AG04450 (cell line): ENCODE data around the gene LAMA2. TPM values are rescaled to one million over a fixed set of nuclear protein-coding genes. Genes with fewer than 3 reads are reported as not detected.

ENCODE experiments used
- CTCF ChIA-PET: fragments of 300-600, 350-600 bp; formaldehyde crosslinking; extraction: SDS; loops from one replicate; lab custom pipeline; 2022; ENCODE audit warnings: antibody characterized with exemption, inconsistent platforms; lab: Charles Lee
- POLR2A ChIA-PET: fragments of 350-600 bp; formaldehyde crosslinking; extraction: SDS; loops from one replicate; lab custom pipeline; 2021; ENCODE audit warnings: antibody characterized with exemption, inconsistent platforms; lab: Yijun Ruan, JAX
- DNase-seq: peaks from one replicate; pipeline ENCODE4 v3.0.0-alpha.2; 2011; ENCODE audit warnings: low read depth, low spot score
- H3K27ac ChIP-seq: one replicate; pipeline ENCODE4 v1.5.1; 2012; ENCODE audit warnings: low read depth, low read length, control low read depth
- H3K27me3 ChIP-seq: one replicate; pipeline ENCODE4 v1.6.0; 2012; ENCODE audit warnings: low read length; ENCODE audit not compliant: control insufficient read depth, insufficient read depth
- H3K4me3 ChIP-seq: 2 replicates; pipeline ENCODE4 v1.5.1; 2011; ENCODE audit warnings: mild to moderate bottlenecking, low read depth, low read length, control low read depth
- H3K9me3 ChIP-seq: 2 replicates; pipeline ENCODE4 v1.5.1; 2012; ENCODE audit warnings: low read length; ENCODE audit not compliant: control insufficient read depth, insufficient read depth
- polyA plus RNA-seq: library from polyadenylated mRNA; depleted of rRNA; stranded (reverse); fragments of >200 nt; gene quantifications from 2 replicates; pipeline ENCODE4 v1.2.3, GENCODE V29; 2011
- TF ChIP-seq, protein P1 (sequence below): IDR thresholded peaks from 2 replicates; pipeline ENCODE4 v1.5.1; 2011; ENCODE audit warnings: low read depth, low read length, control low read depth, inconsistent platforms

Gene LAMA2
- polyA plus RNA-seq, 1 experiment = 33.0 TPM

DNA sequence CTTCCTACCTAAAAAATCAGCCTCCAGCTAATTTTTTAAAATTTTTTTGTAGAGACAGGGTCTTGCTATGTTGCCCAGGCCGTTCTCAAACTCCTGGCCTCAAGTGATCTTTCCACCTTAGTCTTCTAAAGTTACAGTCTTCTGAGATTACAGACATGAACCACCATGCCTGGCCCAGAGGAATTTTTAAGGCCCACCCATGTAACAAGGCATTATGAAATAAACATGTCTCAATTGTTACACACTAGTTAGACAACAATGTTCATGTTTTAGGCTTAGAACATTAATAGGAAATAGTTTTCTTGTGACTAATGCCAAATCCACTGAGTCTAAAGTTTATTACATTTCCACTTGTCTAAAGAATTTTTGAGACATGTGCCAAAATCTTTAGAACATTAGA lies 221.2 kb downstream of the LAMA2 start:
- Histone ChIP-seq H3K4me3 (no peak overlapping the region), H3K9me3 (no peaks in the 10 kb centered on the region), H3K27me3 (no peaks in the 10 kb centered on the region), H3K27ac (no peak overlapping the region)
- CTCF ChIA-PET = no interaction called here
- POLR2A ChIA-PET = no interaction called here
- TF ChIP-seq, protein P1, sequence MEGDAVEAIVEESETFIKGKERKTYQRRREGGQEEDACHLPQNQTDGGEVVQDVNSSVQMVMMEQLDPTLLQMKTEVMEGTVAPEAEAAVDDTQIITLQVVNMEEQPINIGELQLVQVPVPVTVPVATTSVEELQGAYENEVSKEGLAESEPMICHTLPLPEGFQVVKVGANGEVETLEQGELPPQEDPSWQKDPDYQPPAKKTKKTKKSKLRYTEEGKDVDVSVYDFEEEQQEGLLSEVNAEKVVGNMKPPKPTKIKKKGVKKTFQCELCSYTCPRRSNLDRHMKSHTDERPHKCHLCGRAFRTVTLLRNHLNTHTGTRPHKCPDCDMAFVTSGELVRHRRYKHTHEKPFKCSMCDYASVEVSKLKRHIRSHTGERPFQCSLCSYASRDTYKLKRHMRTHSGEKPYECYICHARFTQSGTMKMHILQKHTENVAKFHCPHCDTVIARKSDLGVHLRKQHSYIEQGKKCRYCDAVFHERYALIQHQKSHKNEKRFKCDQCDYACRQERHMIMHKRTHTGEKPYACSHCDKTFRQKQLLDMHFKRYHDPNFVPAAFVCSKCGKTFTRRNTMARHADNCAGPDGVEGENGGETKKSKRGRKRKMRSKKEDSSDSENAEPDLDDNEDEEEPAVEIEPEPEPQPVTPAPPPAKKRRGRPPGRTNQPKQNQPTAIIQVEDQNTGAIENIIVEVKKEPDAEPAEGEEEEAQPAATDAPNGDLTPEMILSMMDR = no peak
- DNase-seq = no peak

DNA sequence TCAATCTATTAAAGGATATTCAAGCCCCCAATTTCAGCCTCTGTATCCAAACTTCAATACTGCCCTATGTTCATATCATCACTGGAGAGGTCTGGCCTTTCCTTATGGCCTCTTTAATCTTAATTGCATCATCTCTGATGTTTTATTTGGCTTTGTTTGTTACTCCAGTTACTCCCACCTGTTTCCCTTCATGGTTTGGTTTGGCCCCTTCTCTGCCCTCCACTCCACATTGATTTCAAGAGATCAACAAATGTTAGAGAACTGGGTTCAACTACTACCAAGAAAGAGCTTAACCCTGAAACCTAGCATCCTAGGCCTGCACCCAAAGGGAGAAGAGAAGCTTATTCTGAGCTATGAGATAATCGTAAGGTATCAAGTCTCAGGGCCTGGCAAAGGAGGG lies 221.6 kb downstream of the LAMA2 start:
- Histone ChIP-seq H3K27ac (no peak overlapping the region), H3K9me3 (no peaks in the 10 kb centered on the region), H3K27me3 (no peaks in the 10 kb centered on the region), H3K4me3 (no peak overlapping the region)
- DNase-seq = no peak
- ChIA-PET CTCF (interaction anchor here (1.1 kb wide), 1 partner anchor 148 kb away, joined by 3 read pairs; no protein-coding TSS in a partner anchor), POLR2A (interaction anchor here (0.5 kb wide), 1 partner anchor 74 kb away, joined by 4 read pairs; no protein-coding TSS in a partner anchor)
- TF ChIP-seq, protein P1 = no peak

DNA sequence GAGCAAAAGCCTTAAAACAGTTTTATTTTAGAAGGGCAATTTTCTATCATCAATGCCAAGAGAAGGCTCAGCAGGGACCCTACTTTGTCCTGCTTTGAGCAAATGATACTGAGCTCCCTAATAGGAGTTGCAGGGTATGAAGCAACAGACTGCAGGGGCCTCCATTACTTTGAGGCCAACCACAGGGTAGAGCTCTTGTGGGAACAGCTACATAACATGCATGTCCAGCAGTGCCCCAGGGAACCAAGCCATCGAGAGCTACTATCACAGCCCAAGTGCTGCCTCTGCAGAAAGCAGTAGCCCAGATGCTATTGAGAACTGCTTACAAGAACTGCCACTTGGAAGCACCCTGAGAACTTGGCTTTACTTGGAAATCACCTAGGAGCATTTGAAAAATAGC lies 222.1 kb downstream of the LAMA2 start:
- H3K27me3 ChIP-seq = no peaks in the 10 kb centered on the region
- ChIA-PET POLR2A (interaction anchor here (0.5 kb wide), 1 partner anchor 74 kb away, joined by 4 read pairs; no protein-coding TSS in a partner anchor), CTCF (interaction anchor here (1.1 kb wide), 1 partner anchor 148 kb away, joined by 3 read pairs; no protein-coding TSS in a partner anchor)
- no peak overlapping the region for H3K27ac ChIP-seq
- TF ChIP-seq, protein P1 = no peak
- no peaks in the 10 kb centered on the region for H3K9me3 ChIP-seq
- no peak for DNase-seq
- no peak overlapping the region for H3K4me3 ChIP-seq

DNA sequence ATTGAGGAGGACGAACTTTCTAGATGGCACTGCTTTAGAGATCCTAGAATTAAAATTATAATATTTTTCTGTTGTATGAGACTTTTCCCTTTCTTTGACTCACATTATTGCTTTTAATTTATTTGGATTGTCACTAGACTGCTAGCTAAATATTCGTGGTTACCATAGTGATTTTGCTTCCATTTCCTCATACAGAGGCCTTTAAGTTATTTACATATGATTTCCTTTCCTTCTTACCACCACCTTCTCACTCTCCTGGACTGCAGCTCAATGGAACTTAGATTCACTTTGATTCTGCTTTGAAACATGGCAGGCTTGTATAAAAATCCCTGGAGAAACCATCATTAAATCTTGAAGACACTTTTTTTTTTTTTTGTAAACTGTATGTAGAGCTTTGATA lies 222.9 kb downstream of the LAMA2 start:
- ChIA-PET POLR2A (no interaction called here), CTCF (no interaction called here)
- no peaks in the 10 kb centered on the region for H3K27me3 ChIP-seq
- no peaks in the 10 kb centered on the region for H3K9me3 ChIP-seq
- TF ChIP-seq, protein P1 = no peak
- no peak overlapping the region for H3K27ac ChIP-seq
- no peak overlapping the region for H3K4me3 ChIP-seq
- DNase-seq = no peak

DNA sequence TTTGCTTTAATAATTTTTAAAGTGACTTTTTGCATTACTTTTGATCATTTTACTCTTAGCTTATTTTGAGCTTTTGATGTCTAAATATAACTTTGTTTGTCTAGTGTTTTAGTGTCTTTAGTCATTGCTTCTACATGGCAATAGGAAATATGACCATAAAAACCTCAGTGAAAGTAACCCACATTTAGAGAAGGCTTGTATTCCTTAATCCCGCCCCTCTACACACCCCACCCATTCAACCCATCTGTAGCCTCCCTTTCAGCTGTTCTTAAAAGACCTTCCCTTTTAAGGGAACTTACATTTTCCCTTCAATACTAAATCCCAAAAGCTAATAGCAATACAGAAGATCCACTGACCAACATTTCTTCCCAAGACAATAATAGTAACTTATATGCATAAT lies 225.4 kb downstream of the LAMA2 start:
- ChIA-PET CTCF (interaction anchor here (1.2 to 1.3 kb wide), 2 partner anchors 143 to 300 kb away, joined by 4 read pairs; no protein-coding TSS in a partner anchor), POLR2A (no interaction called here)
- no peak for DNase-seq
- H3K4me3 ChIP-seq = no peak overlapping the region
- TF ChIP-seq, protein P1 = no peak
- no peak overlapping the region for H3K27ac ChIP-seq
- H3K9me3 ChIP-seq = no peaks in the 10 kb centered on the region
- no peaks in the 10 kb centered on the region for H3K27me3 ChIP-seq
